A673 (cell line): ENCODE data around the gene MARVELD3.

ENCODE experiments used
- CTCF ChIP-seq: fragments of 300-800, 200-600 bp; sonication (generic); conservative IDR thresholded peaks from 2 replicates; pipeline ENCODE4 v1.5.1; 2017; ENCODE audit warnings: low read depth, mild to moderate bottlenecking, antibody characterized with exemption, low read length, moderate library complexity, mixed read lengths
- EZH2 ChIP-seq: fragments of 200-600 bp; sonication (generic); IDR thresholded peaks from 2 replicates; pipeline ENCODE4 v1.6.1; 2017; ENCODE audit warnings: borderline replicate concordance, low read depth, mild to moderate bottlenecking, mixed read lengths, antibody characterized with exemption, low read length; ENCODE audit not compliant: poor library complexity, severe bottlenecking

GRCh38 chr16:71627731-71628181 is 1.8 kb downstream of the MARVELD3 start:
- no peak for TF ChIP-seq CTCF
- no peak for TF ChIP-seq EZH2
